ENCODE results near the gene KIAA2012. TPM values are rescaled to one million over a fixed set of nuclear protein-coding genes. Genes with fewer than 3 reads are reported as not detected.

KIAA2012 gene
- total RNA-seq, 1 donor = not detected

GRCh38 chr2:202171241-202171825, 98.3 kb downstream of the KIAA2012 start:
- DNase-seq (ENCODE audit: low read depth) = no peak
- H3K4me3 ChIP-seq (ENCODE audit: low read depth, low read length) = no peak overlapping the region
- no peak for TF ChIP-seq CTCF (IDR thresholded peaks at IDR 0.05; ENCODE audit: insufficient read depth, low read length)

- no peak for TF ChIP-seq CTCF (IDR thresholded peaks at IDR 0.05; ENCODE audit: insufficient read depth, low read length)
- DNase-seq (ENCODE audit: low read depth) = peak; percentile 35
- no peak overlapping the region for H3K4me3 ChIP-seq (ENCODE audit: low read depth, low read length)
Measured at GRCh38 chr2:202172439-202173211, 99.6 kb downstream of the KIAA2012 start.

- DNase-seq (ENCODE audit: low read depth) = peak; percentile 84
- peak; percentile 86 for TF ChIP-seq CTCF (IDR thresholded peaks at IDR 0.05; ENCODE audit: insufficient read depth, low read length)
- no peak overlapping the region for H3K4me3 ChIP-seq (ENCODE audit: low read depth, low read length)
Measured at GRCh38 chr2:202178346-202178958, 105.4 kb downstream of the KIAA2012 start.

GRCh38 chr2:202184557-202184956, 111.5 kb downstream of the KIAA2012 start:
- H3K4me3 ChIP-seq (ENCODE audit: low read depth, low read length) = no peak overlapping the region
- TF ChIP-seq CTCF (IDR thresholded peaks at IDR 0.05; ENCODE audit: insufficient read depth, low read length) = no peak
- no peak for DNase-seq (ENCODE audit: low read depth)

GRCh38 chr2:202185156-202185555, 112.1 kb downstream of the KIAA2012 start:
- H3K4me3 ChIP-seq (ENCODE audit: low read depth, low read length) = no peak overlapping the region
- TF ChIP-seq CTCF (IDR thresholded peaks at IDR 0.05; ENCODE audit: insufficient read depth, low read length) = no peak
- no peak for DNase-seq (ENCODE audit: low read depth)

GRCh38 chr2:202186641-202187202, 113.7 kb downstream of the KIAA2012 start:
- DNase-seq (ENCODE audit: low read depth) = no peak
- H3K4me3 ChIP-seq (ENCODE audit: low read depth, low read length) = no peak overlapping the region
- no peak for TF ChIP-seq CTCF (IDR thresholded peaks at IDR 0.05; ENCODE audit: insufficient read depth, low read length)
